SK-N-MC (cell line): Measurements from ENCODE around the gene AFF1.
A peak's percentile ranks its signal among the peaks of the same experiment; 100 is the strongest.

Experiments used
- DNase-seq: peaks from one replicate; pipeline ENCODE4 v3.0.0-alpha.2; 2011; ENCODE audit warnings: low read depth, low spot score
- H3K27ac ChIP-seq: fragments of 200-600 bp; sonication (generic); 2 replicates; pipeline ENCODE4 v1.5.1; 2016; ENCODE audit warnings: mixed run types
- H3K36me3 ChIP-seq: fragments of 200-600 bp; sonication (generic); 2 replicates; pipeline ENCODE4 v1.6.1; 2017; ENCODE audit warnings: antibody characterized with exemption, low read length, mixed read lengths; ENCODE audit not compliant: insufficient read depth
- H3K4me3 ChIP-seq: fragments of 200-600 bp; sonication (generic); 2 replicates; pipeline ENCODE4 v1.5.1; 2016
- H3K9ac ChIP-seq: fragments of 200-600 bp; sonication (generic); 2 replicates; pipeline ENCODE4 v1.8.0; 2017; ENCODE audit warnings: mixed run types, mixed read lengths; ENCODE audit not compliant: insufficient read length
- H3K9me3 ChIP-seq: fragments of 200-600 bp; sonication (generic); 2 replicates; pipeline ENCODE4 v1.6.1; 2017; ENCODE audit warnings: low read depth, mild to moderate bottlenecking, antibody characterized with exemption, low read length, moderate library complexity, mixed read lengths
- EZH2 ChIP-seq: fragments of 200-600 bp; sonication (generic); IDR thresholded peaks from one replicate; pipeline ENCODE4 v1.6.1; 2017; ENCODE audit warnings: antibody characterized with exemption
- FOXP2 ChIP-seq: optimal IDR thresholded peaks from 2 replicates; pipeline ENCODE3; 2011; ENCODE audit warnings: mild to moderate bottlenecking, moderate library complexity; ENCODE audit not compliant: insufficient read depth; ENCODE audit errors: extremely low read length, control extremely low read depth
- POLR2AphosphoS5 ChIP-seq: IDR thresholded peaks from 2 replicates; pipeline ENCODE4 v1.6.1; 2012; ENCODE audit warnings: mild to moderate bottlenecking, low read depth, low read length, borderline replicate concordance

AFF1 gene

GRCh38 chr4:87024201-87024600 lies 89.4 kb downstream of the AFF1 start:
- H3K27ac ChIP-seq, result no peak overlapping the region
- DNase-seq, result no peak
- TF ChIP-seq FOXP2 (no peak), EZH2 (no peak), POLR2AphosphoS5 (no peak)
- H3K4me3 ChIP-seq, result no peak overlapping the region
- no peaks in the 10 kb centered on the region for H3K9me3 ChIP-seq
- no peak overlapping the region for H3K9ac ChIP-seq
- H3K36me3 ChIP-seq, result no peaks in the 10 kb centered on the region

DNA sequence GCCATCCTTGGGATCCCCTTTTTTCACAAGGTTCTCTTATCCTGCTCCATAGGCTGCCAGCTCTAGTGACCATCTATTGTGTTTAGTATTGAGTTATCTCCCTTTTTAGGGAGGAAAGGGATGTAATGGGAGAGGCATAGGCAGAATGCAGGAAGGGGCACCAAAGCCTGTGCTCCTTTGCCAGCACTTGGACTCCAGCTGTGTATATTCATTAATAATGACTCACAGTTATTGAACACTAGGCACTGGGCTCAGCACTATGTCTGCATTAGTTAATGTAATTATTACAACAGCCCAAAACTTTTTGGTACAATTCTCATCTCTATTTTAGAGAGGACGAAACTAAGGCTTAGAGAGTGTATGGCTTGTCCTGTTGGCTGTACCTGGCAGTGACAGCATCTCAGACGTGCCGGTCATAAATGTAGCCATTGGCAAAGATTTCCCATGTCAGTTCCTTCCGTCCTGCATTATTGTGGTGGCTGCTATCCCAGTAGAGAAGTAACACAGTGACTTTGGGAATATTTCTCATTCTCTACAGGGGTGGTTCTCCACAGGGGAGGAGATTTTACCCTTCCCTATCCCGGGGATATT lies 90.3 kb downstream of the AFF1 start:
- no peaks in the 10 kb centered on the region for H3K36me3 ChIP-seq
- H3K4me3 ChIP-seq, result peak overlapping the region; percentile 13; the same call in 1 of the 2 replicates
- H3K9me3 ChIP-seq, result no peaks in the 10 kb centered on the region
- H3K27ac ChIP-seq, result no peak overlapping the region
- no peak for DNase-seq
- TF ChIP-seq FOXP2 (no peak), POLR2AphosphoS5 (no peak), EZH2 (no peak)
- H3K9ac ChIP-seq, result no peak overlapping the region

GRCh38 chr4:87025614-87026041 lies 90.8 kb downstream of the AFF1 start:
- H3K36me3 ChIP-seq, result no peaks in the 10 kb centered on the region
- H3K27ac ChIP-seq, result no peak overlapping the region
- no peak overlapping the region for H3K4me3 ChIP-seq
- no peaks in the 10 kb centered on the region for H3K9me3 ChIP-seq
- H3K9ac ChIP-seq, result no peak overlapping the region
- no peak for DNase-seq
- TF ChIP-seq FOXP2 (no peak), POLR2AphosphoS5 (no peak), EZH2 (no peak)

DNA sequence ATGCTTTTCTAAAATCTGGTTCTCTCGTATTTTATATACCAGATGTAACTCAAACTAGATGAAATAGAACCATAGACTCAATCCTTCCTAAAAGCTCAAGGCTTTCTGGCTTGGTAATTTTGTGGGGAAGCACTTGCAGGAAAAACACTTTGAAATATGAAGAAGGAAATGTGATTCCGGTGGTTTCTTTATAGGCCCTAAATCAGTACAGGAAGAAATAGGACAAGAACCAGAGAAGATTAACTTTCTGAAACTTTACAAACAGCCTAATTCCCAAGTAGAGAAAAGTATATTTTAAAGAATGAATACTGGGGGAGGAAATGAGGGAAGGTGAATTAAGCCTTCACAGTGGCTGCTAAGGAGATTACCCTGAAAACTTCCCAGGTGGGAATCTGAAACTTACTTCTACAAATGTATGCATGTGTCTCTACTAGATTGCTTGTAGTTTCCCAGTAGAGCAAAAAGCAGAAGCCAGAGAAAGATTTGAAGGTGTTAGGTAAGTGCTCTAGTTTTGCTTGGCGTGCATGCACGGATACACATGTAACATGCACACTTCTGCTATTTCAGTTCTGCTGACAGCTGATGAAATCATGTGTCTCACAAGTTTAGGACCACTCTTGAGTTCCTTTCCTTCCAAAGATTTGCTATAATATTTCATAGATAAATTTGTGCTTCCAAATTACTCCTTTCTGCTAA lies 92.1 kb downstream of the AFF1 start:
- H3K27ac ChIP-seq, result peak overlapping the region; percentile 68
- no peak overlapping the region for H3K9ac ChIP-seq
- H3K36me3 ChIP-seq, result no peaks in the 10 kb centered on the region
- no peak for TF ChIP-seq POLR2AphosphoS5
- no peak for TF ChIP-seq FOXP2
- no peak for TF ChIP-seq EZH2
- DNase-seq, result no peak
- H3K9me3 ChIP-seq, result no peaks in the 10 kb centered on the region
- H3K4me3 ChIP-seq, result no peak overlapping the region

DNA sequence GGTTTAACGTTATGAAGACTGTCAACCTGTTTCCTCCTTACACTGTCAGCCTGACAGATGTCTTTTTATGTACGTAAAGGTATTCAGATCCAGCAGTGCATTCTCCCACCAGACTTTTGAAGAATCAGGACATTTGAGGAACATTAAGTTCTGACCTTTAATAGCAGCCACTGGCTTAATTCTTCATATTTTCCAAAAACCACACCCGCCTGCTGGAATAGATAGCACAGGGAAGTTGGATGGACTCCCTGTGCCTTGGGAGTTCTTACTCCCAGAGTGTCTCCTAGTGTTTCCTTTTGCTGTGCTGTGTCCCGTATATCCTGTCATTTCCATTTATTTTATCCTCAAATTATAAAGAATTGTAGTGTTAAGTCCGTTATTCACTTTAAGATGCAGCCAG lies 94.5 kb downstream of the AFF1 start:
- TF ChIP-seq EZH2, result no peak
- no peak for TF ChIP-seq POLR2AphosphoS5
- no peak for TF ChIP-seq FOXP2
- no peak for DNase-seq
- H3K27ac ChIP-seq, result no peak overlapping the region
- H3K9me3 ChIP-seq, result no peaks in the 10 kb centered on the region
- H3K9ac ChIP-seq, result no peak overlapping the region
- H3K36me3 ChIP-seq, result no peaks in the 10 kb centered on the region
- no peak overlapping the region for H3K4me3 ChIP-seq

DNA sequence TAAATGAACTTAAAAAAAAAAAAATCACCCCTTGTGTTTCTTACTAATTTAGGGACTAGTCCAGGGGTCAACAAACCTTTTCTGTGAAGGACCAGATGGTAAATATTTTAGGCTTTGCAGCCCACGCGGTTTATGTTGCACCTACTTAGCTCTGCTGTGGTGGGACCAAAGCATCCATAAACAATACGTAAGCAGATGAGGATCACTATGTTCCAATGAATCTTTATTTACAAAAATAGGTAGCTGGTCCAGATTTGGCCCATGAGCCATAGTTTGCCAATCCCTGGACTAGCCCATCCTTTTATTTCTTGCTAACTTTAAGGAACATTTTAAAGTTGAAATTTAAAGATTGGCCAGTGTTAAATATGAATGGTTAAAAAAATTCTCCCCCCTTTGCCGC lies 95.3 kb downstream of the AFF1 start:
- no peak overlapping the region for H3K27ac ChIP-seq
- no peak for DNase-seq
- H3K4me3 ChIP-seq, result no peak overlapping the region; the same call in 1 of the 2 replicates
- H3K9me3 ChIP-seq, result no peaks in the 10 kb centered on the region
- TF ChIP-seq POLR2AphosphoS5, result no peak
- TF ChIP-seq EZH2, result no peak
- TF ChIP-seq FOXP2, result no peak
- H3K9ac ChIP-seq, result no peak overlapping the region
- H3K36me3 ChIP-seq, result no peaks in the 10 kb centered on the region

GRCh38 chr4:87030755-87031441 lies 96.1 kb downstream of the AFF1 start:
- Histone ChIP-seq H3K36me3 (no peaks in the 10 kb centered on the region), H3K9ac (no peak overlapping the region), H3K27ac (peak overlapping the region; percentile 56; the same call in 1 of the 2 replicates), H3K9me3 (no peaks in the 10 kb centered on the region), H3K4me3 (peak overlapping the region; percentile 41; the same call in 1 of the 2 replicates)
- TF ChIP-seq FOXP2 (no peak), POLR2AphosphoS5 (no peak), EZH2 (no peak)
- DNase-seq, result no peak

GRCh38 chr4:87031920-87032319 lies 97.1 kb downstream of the AFF1 start:
- Histone ChIP-seq H3K36me3 (no peaks in the 10 kb centered on the region), H3K4me3 (no peak overlapping the region), H3K9me3 (no peaks in the 10 kb centered on the region), H3K27ac (0 out of 2 replicates have a peak overlapping the region, but pooled peaks have one; percentile 5), H3K9ac (no peak overlapping the region)
- TF ChIP-seq FOXP2 (no peak), POLR2AphosphoS5 (no peak), EZH2 (no peak)
- DNase-seq, result no peak
